ENCODE results near the gene ARID5B.
A peak's percentile ranks its signal among the peaks of the same experiment; 100 is the strongest.

The ARID5B gene

GRCh38 chr10:62081341-62082270 is 180.1 kb downstream of the ARID5B start:
- DNase-seq = no peak

- no peak for DNase-seq
Observed at GRCh38 chr10:62082271-62082656, 180.8 kb downstream of the ARID5B start.

- peak; percentile 48 for DNase-seq
Observed at GRCh38 chr10:62082729-62083411, 181.4 kb downstream of the ARID5B start.

GRCh38 chr10:62083412-62084267 is 182.1 kb downstream of the ARID5B start:
- no peak for DNase-seq

GRCh38 chr10:62084451-62084850 is 183.0 kb downstream of the ARID5B start:
- no peak for DNase-seq

- no peak for DNase-seq
Observed at GRCh38 chr10:62085404-62085803, 183.9 kb downstream of the ARID5B start.

- DNase-seq = no peak
Observed at GRCh38 chr10:62085821-62086220, 184.3 kb downstream of the ARID5B start.

GRCh38 chr10:62087329-62087728 is 185.8 kb downstream of the ARID5B start:
- no peak for DNase-seq

GRCh38 chr10:62088786-62089185 is 187.3 kb downstream of the ARID5B start:
- DNase-seq = no peak

- DNase-seq = no peak
Observed at GRCh38 chr10:62092301-62093030, 191.0 kb downstream of the ARID5B start.

GRCh38 chr10:62093863-62094291 is 192.4 kb downstream of the ARID5B start:
- no peak for DNase-seq

- DNase-seq = no peak
Observed at GRCh38 chr10:62095181-62096122, 194.0 kb downstream of the ARID5B start.

- DNase-seq = no peak
Observed at GRCh38 chr10:62096256-62096933, 194.9 kb downstream of the ARID5B start.

- no peak for DNase-seq
Observed at GRCh38 chr10:62098278-62099121, 197.0 kb downstream of the ARID5B start.

- DNase-seq = no peak
Observed at GRCh38 chr10:62099299-62099698, 197.8 kb downstream of the ARID5B start.

GRCh38 chr10:62103857-62104256 is 202.4 kb downstream of the ARID5B start:
- DNase-seq = no peak

GRCh38 chr10:62106929-62107519 is 205.5 kb downstream of the ARID5B start:
- no peak for DNase-seq

GRCh38 chr10:62108759-62109586 is 207.5 kb downstream of the ARID5B start:
- DNase-seq = no peak
